HT1080 (cell line): Measurements from ENCODE around the gene MYMX. TPM values are rescaled to one million over a fixed set of nuclear protein-coding genes. Genes with fewer than 3 reads are reported as not detected.
"Not testable (repeated sequence)": the region's sequence is repeated elsewhere in the genome, so short reads cannot be mapped to it uniquely, and the experiment has no call there.

ENCODE experiments used
- DNase-seq: peaks from one replicate; pipeline ENCODE4 v3.0.0-alpha.2; 2015; ENCODE audit warnings: low read depth
- total RNA-seq: library from RNA; depleted of rRNA; stranded (reverse); fragments of >200 nt; shearing (Covaris generic); gene quantifications from 2 replicates; pipeline ENCODE4 v1.2.3, GENCODE V29; 2014

The MYMX gene
- total RNA-seq, 1 experiment from 2014 or later: not detected

GRCh38 chr6:44185953-44186634, 30.6 kb upstream of the MYMX start:
- no peak for DNase-seq

- DNase-seq: no peak
Observed at GRCh38 chr6:44186635-44187025, 30.1 kb upstream of the MYMX start.

GRCh38 chr6:44188819-44189218, 27.9 kb upstream of the MYMX start:
- no peak for DNase-seq

GRCh38 chr6:44189257-44189656, 27.5 kb upstream of the MYMX start:
- no peak for DNase-seq

- DNase-seq: no peak
Observed at GRCh38 chr6:44190715-44191114, 26.0 kb upstream of the MYMX start.

GRCh38 chr6:44192428-44193041, 24.2 kb upstream of the MYMX start:
- peak; percentile 15 for DNase-seq

- DNase-seq: no peak
Observed at GRCh38 chr6:44193307-44193910, 23.3 kb upstream of the MYMX start.

GRCh38 chr6:44194326-44194725, 22.4 kb upstream of the MYMX start:
- DNase-seq: no peak

- DNase-seq: not testable (repeated sequence)
Observed at GRCh38 chr6:44196351-44196750, 20.4 kb upstream of the MYMX start.

GRCh38 chr6:44198684-44199083, 18.0 kb upstream of the MYMX start:
- no peak for DNase-seq

- DNase-seq: no peak
Observed at GRCh38 chr6:44199883-44200282, 16.8 kb upstream of the MYMX start.

- DNase-seq: no peak
Observed at GRCh38 chr6:44201200-44201599, 15.5 kb upstream of the MYMX start.

GRCh38 chr6:44201638-44202303, 15.0 kb upstream of the MYMX start:
- DNase-seq: no peak

- DNase-seq: no peak
Observed at GRCh38 chr6:44202332-44202971, 14.3 kb upstream of the MYMX start.

GRCh38 chr6:44202972-44203750, 13.6 kb upstream of the MYMX start:
- DNase-seq: no peak

- DNase-seq: no peak
Observed at GRCh38 chr6:44203955-44204354, 12.8 kb upstream of the MYMX start.

GRCh38 chr6:44207966-44208365, 8.8 kb upstream of the MYMX start:
- no peak for DNase-seq

GRCh38 chr6:44211284-44211683, 5.4 kb upstream of the MYMX start:
- DNase-seq: no peak

- DNase-seq: no peak
Observed at GRCh38 chr6:44214307-44214706, 2.4 kb upstream of the MYMX start.

- peak; percentile 13 for DNase-seq
Observed at GRCh38 chr6:44217332-44218143, 812 bp downstream of the MYMX start.
